Colonic mucosa (tissue), 4 donors: Measurements from ENCODE around the gene CHST3. TPM values are rescaled to one million over a fixed set of nuclear protein-coding genes. Genes with fewer than 3 reads are reported as not detected.

ENCODE experiments used
- DNase-seq: peaks from one replicate; pipeline ENCODE4 v3.0.0-alpha.2; 2020
- H3K27ac ChIP-seq: fragments of 200-600 bp; one replicate; pipeline ENCODE4 v1.8.0; 2021
- H3K27me3 ChIP-seq: fragments of 200-600 bp; one replicate; pipeline ENCODE4 v1.8.0; 2021
- H3K36me3 ChIP-seq: fragments of 200-600 bp; one replicate; pipeline ENCODE4 v1.8.0; 2021
- H3K4me1 ChIP-seq: fragments of 200-600 bp; one replicate; pipeline ENCODE4 v1.8.0; 2021; ENCODE audit warnings: mild to moderate bottlenecking
- H3K4me3 ChIP-seq: fragments of 200-600 bp; one replicate; pipeline ENCODE4 v1.8.0; 2021
- H3K9ac ChIP-seq, 2 donors: one replicate each; pipeline ENCODE4 v1.7.0; 2013; ENCODE audit warnings: control low read depth in 2 of 2, low read depth in 2 of 2, low read length in 2 of 2
- H3K9me3 ChIP-seq: fragments of 200-600 bp; one replicate; pipeline ENCODE4 v1.8.0; 2021
- intact Hi-C: fragments of 100-400 bp; cut with DNase I; formaldehyde crosslinking; loops from one replicate; pipeline ENCODE4 v1.14.1; 2022
- total RNA-seq, 2 donors: library from RNA; stranded (reverse); fragmentation: NEBNext Ultra II Directional in 1 of 2; extraction: Animal tissue kit (Norgen Biotek cat#: 25700) in 1 of 2; gene quantifications; one replicate each; pipeline ENCODE4 v1.2.1, GENCODE V29; 2021
- TF ChIP-seq, protein P1 (sequence below): fragments of 200-600 bp; IDR thresholded peaks from one replicate; pipeline ENCODE4 v1.8.0; 2022; ENCODE audit warnings: antibody characterized with exemption, mild to moderate bottlenecking
- donor health status: healthy.
- donor health status: DM: no; HTN: no; CAD: no.
- donor health status: DM: no; HTN: no; CAD: no.

Gene CHST3
- total RNA-seq, 2 donors from 2014 or later: 2.5 to 3.4 TPM

GRCh38 chr10:72025400-72025799 lies 61.2 kb downstream of the CHST3 start:
- intact Hi-C loops: no loop called here
- Histone ChIP-seq H3K36me3 (no peaks in the 10 kb centered on the region), H3K27ac (no peak overlapping the region), H3K9me3 (no peaks in the 10 kb centered on the region), H3K4me1 (no peaks in the 10 kb centered on the region), H3K27me3 (no peaks in the 10 kb centered on the region), H3K4me3 (no peak overlapping the region), H3K9ac (no peak overlapping the region)
- DNase-seq: no peak
- TF ChIP-seq, protein P1, sequence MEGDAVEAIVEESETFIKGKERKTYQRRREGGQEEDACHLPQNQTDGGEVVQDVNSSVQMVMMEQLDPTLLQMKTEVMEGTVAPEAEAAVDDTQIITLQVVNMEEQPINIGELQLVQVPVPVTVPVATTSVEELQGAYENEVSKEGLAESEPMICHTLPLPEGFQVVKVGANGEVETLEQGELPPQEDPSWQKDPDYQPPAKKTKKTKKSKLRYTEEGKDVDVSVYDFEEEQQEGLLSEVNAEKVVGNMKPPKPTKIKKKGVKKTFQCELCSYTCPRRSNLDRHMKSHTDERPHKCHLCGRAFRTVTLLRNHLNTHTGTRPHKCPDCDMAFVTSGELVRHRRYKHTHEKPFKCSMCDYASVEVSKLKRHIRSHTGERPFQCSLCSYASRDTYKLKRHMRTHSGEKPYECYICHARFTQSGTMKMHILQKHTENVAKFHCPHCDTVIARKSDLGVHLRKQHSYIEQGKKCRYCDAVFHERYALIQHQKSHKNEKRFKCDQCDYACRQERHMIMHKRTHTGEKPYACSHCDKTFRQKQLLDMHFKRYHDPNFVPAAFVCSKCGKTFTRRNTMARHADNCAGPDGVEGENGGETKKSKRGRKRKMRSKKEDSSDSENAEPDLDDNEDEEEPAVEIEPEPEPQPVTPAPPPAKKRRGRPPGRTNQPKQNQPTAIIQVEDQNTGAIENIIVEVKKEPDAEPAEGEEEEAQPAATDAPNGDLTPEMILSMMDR: no peak

DNA sequence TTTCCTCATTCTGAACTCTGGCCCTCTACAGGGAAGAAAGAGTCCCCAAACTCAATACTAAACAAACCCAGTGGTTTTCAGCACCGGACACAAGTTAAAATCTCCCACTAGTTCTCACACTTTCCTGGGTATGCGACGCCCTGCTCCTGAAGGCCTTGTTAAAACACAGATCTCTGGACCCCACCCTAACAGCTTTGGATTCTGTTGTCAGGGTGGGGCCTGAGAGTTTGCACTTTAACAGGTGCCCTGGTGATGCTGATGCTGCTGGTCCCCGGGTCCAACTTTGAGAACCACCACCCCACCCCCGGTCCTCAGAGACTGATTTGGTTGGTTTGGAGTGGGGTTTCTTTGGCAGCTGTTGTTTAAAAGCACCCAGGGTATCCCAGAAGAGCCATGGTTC lies 61.6 kb downstream of the CHST3 start:
- intact Hi-C loops: no loop called here
- Histone ChIP-seq H3K4me3 (no peak overlapping the region), H3K9me3 (no peaks in the 10 kb centered on the region), H3K9ac (no peak overlapping the region), H3K4me1 (no peaks in the 10 kb centered on the region), H3K27ac (no peak overlapping the region), H3K36me3 (no peaks in the 10 kb centered on the region), H3K27me3 (no peaks in the 10 kb centered on the region)
- TF ChIP-seq, protein P1: no peak
- DNase-seq: peak; percentile 74

DNA sequence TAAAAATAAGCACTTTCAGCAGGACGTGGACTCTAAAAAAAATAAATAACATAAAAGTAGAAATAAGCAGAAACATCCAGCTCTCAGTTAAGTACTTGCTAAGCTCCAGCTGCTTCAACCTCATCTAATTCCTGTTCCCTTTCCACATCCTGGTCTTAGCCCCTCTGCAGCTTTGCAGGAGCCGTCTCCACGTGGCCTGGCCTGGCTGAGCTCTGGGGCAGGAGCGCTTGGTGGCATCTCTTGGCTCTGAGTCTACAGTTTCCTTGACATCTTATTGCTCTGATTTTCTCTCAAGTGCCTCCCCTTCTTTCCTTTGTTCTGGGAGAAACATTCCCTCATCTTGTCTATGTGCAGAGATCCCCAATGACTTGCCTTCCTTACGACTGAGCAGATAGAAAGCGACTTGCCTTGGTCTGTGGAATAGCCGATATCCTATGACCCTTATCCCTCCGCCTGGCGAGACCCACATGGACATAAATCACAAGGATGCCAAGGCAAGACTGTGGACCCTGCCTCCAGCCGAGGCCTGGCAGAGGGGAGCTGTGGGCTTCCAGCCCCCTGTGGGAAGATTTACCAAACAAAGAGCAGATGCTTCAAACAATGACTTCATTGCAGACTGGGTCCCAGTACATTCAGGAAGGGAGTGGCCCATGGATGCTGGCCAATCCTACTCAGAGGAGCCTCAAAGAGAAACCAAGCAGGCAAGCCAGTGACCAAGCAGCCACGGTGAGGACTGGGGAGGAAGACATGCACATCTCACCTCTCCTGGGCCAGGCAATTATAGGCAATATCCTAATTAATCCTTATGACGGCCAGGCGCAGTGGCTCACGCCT lies 62.3 kb downstream of the CHST3 start:
- DNase-seq: peak; percentile 83
- no peak overlapping the region for H3K4me3 ChIP-seq
- H3K9ac ChIP-seq: no peak overlapping the region
- H3K4me1 ChIP-seq: no peaks in the 10 kb centered on the region
- TF ChIP-seq, protein P1: no peak
- no peaks in the 10 kb centered on the region for H3K36me3 ChIP-seq
- intact Hi-C loops: no loop called here
- H3K9me3 ChIP-seq: no peaks in the 10 kb centered on the region
- H3K27ac ChIP-seq: peak overlapping the region; percentile 66
- no peaks in the 10 kb centered on the region for H3K27me3 ChIP-seq

GRCh38 chr10:72027498-72027897 lies 63.3 kb downstream of the CHST3 start:
- no peaks in the 10 kb centered on the region for H3K36me3 ChIP-seq
- H3K27ac ChIP-seq: peak overlapping the region; percentile 66
- TF ChIP-seq, protein P1: no peak
- H3K9ac ChIP-seq: no peak overlapping the region
- no peaks in the 10 kb centered on the region for H3K4me1 ChIP-seq
- no peaks in the 10 kb centered on the region for H3K9me3 ChIP-seq
- no peak overlapping the region for H3K4me3 ChIP-seq
- peak; percentile 83 for DNase-seq
- intact Hi-C loops: no loop called here
- no peaks in the 10 kb centered on the region for H3K27me3 ChIP-seq

DNA sequence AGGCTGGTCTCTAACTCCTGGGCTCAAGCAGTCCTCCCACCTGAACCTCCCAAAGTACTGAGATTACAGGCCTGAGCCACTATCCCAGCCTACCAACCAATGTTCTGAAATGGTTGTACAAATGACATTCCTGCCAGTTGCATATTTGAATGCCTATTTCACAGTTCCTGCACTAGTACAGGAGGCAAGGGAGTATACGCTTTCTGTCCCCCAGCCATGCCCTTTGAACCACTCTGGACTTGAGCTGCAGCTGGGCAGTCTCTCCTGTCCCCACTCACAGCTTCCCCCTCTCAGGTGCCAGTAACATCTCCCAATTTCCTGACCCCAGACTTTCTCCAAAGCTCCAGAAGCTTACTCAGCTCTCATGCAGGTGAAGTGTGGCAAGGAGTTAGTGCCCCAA lies 65.2 kb downstream of the CHST3 start:
- Histone ChIP-seq H3K9me3 (no peaks in the 10 kb centered on the region), H3K4me1 (no peaks in the 10 kb centered on the region), H3K36me3 (no peaks in the 10 kb centered on the region), H3K9ac (no peak overlapping the region), H3K27me3 (no peaks in the 10 kb centered on the region), H3K27ac (no peak overlapping the region), H3K4me3 (no peak overlapping the region)
- TF ChIP-seq, protein P1: no peak
- intact Hi-C loops: no loop called here
- DNase-seq: no peak
